Nephron progenitor cell (in vitro differentiated cells): ENCODE measurements around the gene APLP1.

Experiments
- DNase-seq: peaks from one replicate; pipeline ENCODE4 v3.0.0; 2021
- H3K27ac Mint-ChIP-seq: 2 replicates; pipeline ENCODE4 v1.8.0; 2021; ENCODE audit warnings: mild to moderate bottlenecking, moderate library complexity, mixed read lengths
- H3K27me3 Mint-ChIP-seq: 2 replicates; pipeline ENCODE4 v1.8.0; 2021; ENCODE audit warnings: mild to moderate bottlenecking, low read depth, mixed read lengths; ENCODE audit not compliant: poor library complexity
- H3K36me3 Mint-ChIP-seq: 2 replicates; pipeline ENCODE4 v1.8.0; 2021; ENCODE audit warnings: low read depth, mixed read lengths
- H3K4me1 Mint-ChIP-seq: 2 replicates; pipeline ENCODE4 v1.8.0; 2021; ENCODE audit warnings: mixed read lengths
- H3K4me3 Mint-ChIP-seq: 2 replicates; pipeline ENCODE4 v1.8.0; 2021; ENCODE audit warnings: mild to moderate bottlenecking, moderate library complexity, mixed read lengths
- H3K9me3 Mint-ChIP-seq: 2 replicates; pipeline ENCODE4 v1.8.0; 2021; ENCODE audit warnings: mild to moderate bottlenecking, moderate library complexity, mixed read lengths
- CTCF ChIP-seq: fragments of 200-600 bp; sonication (generic); IDR thresholded peaks from 2 replicates; pipeline ENCODE4 v1.5.0; 2021; ENCODE audit warnings: antibody characterized with exemption

The APLP1 gene

DNA sequence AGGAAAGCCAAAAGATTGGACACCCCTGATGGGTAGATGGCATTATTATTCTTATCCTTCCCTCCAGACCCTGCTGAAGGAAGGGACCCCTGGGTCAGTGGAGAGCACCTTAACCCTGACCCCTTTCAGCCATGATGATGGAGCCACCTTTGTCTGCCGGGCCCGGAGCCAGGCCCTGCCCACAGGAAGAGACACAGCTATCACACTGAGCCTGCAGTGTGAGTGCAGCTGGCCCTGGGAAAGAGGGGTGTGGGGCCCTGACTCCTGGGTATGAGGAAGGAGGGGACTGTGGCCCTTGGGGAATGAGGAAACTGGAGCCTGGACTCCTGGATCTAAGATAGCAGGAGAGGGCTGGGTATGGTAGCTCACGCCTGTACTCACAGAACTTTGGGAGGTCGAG is 9.0 kb upstream of the APLP1 start:
- peak overlapping the region; percentile 23 for H3K4me3 Mint-ChIP-seq
- H3K27me3 Mint-ChIP-seq: peaks cover 99% of the 10 kb centered on the region
- peaks cover 41% of the 10 kb centered on the region for H3K4me1 Mint-ChIP-seq
- H3K36me3 Mint-ChIP-seq: no peaks in the 10 kb centered on the region
- TF ChIP-seq CTCF: no peak
- no peak for DNase-seq
- H3K9me3 Mint-ChIP-seq: peaks cover 4% of the 10 kb centered on the region
- no peak overlapping the region for H3K27ac Mint-ChIP-seq

- Mint-ChIP-seq H3K4me1 (peaks cover 31% of the 10 kb centered on the region), H3K36me3 (no peaks in the 10 kb centered on the region), H3K9me3 (peaks cover 4% of the 10 kb centered on the region), H3K27ac (no peak overlapping the region), H3K4me3 (peak overlapping the region; percentile 77), H3K27me3 (peaks cover 99% of the 10 kb centered on the region)
- no peak for TF ChIP-seq CTCF
- DNase-seq: peak; percentile 38
These were observed 7.9 kb upstream of the APLP1 start for GRCh38 chr19:35860436-35860817.

DNA sequence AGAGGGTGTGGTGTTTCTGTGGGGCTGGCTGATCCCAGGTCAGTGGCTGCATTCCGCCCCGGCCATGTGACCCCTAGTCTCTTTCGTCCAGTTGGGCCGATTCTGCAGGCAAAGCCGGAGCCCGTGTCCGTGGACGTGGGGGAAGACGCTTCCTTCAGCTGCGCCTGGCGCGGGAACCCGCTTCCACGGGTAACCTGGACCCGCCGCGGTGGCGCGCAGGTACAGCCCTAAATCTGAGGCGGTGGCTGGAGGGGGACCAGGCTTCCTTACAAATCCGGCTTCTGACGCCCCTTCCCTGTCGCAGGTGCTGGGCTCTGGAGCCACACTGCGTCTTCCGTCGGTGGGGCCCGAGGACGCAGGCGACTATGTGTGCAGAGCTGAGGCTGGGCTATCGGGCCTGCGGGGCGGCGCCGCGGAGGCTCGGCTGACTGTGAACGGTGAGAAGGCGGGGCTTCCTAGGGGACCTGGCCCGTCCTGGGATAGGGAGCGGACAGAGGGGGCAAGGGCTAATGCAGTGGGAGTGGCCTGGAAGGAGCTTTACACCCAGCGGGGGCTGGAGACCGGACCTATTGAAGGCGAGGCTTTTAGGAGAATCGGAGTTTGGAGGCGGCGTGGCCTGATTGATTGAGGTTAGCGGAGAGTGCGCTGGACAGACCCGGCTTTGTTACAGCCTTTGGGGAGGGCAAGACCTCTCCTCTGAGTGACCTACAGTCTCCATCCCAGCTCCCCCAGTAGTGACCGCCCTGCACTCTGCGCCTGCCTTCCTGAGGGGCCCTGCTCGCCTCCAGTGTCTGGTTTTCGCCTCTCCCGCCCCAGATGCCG is 7.3 kb upstream of the APLP1 start:
- H3K27me3 Mint-ChIP-seq: peaks cover 99% of the 10 kb centered on the region
- peaks cover 4% of the 10 kb centered on the region for H3K9me3 Mint-ChIP-seq
- no peaks in the 10 kb centered on the region for H3K36me3 Mint-ChIP-seq
- H3K27ac Mint-ChIP-seq: no peak overlapping the region
- H3K4me3 Mint-ChIP-seq: peak overlapping the region; percentile 77
- peak; percentile 89 for DNase-seq
- TF ChIP-seq CTCF: no peak
- peaks cover 26% of the 10 kb centered on the region for H3K4me1 Mint-ChIP-seq

GRCh38 chr19:35861640-35862160 is 6.7 kb upstream of the APLP1 start:
- H3K27ac Mint-ChIP-seq: no peak overlapping the region

DNA sequence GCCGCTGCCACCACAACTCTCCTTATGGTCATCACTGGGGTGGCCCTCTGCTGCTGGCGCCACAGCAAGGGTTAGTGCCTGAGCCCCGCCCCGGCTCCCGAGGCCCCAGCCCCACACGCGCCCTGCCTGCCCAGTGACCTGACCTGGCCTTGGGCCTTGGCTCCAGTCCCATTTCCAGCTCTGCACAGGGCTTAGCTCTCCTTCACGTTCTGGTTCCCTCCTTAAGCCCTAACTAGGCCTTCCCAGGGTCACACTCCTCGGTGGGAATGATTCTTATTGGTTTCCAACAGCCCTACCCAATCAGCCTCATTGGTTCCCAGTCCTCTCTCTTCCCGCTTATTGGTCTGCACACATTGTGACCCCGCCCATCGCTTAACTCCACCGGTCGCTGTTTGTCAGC is 5.8 kb upstream of the APLP1 start:
- H3K36me3 Mint-ChIP-seq: no peaks in the 10 kb centered on the region
- peak overlapping the region; percentile 66 for H3K4me3 Mint-ChIP-seq
- no peak overlapping the region for H3K27ac Mint-ChIP-seq
- DNase-seq: no peak
- peaks cover 22% of the 10 kb centered on the region for H3K4me1 Mint-ChIP-seq
- peaks cover 4% of the 10 kb centered on the region for H3K9me3 Mint-ChIP-seq
- H3K27me3 Mint-ChIP-seq: peaks cover 96% of the 10 kb centered on the region
- no peak for TF ChIP-seq CTCF

More at GRCh38 chr19:35861640-35862160, 6.7 kb upstream of the APLP1 start:
- no peak for DNase-seq
- peaks cover 24% of the 10 kb centered on the region for H3K4me1 Mint-ChIP-seq
- H3K27me3 Mint-ChIP-seq: peaks cover 98% of the 10 kb centered on the region
- no peaks in the 10 kb centered on the region for H3K36me3 Mint-ChIP-seq
- H3K9me3 Mint-ChIP-seq: peaks cover 4% of the 10 kb centered on the region
- H3K4me3 Mint-ChIP-seq: peak overlapping the region; percentile 77
- TF ChIP-seq CTCF: no peak

GRCh38 chr19:35863018-35863417 is 5.4 kb upstream of the APLP1 start:
- Mint-ChIP-seq H3K36me3 (no peaks in the 10 kb centered on the region), H3K9me3 (peaks cover 4% of the 10 kb centered on the region), H3K4me1 (peaks cover 27% of the 10 kb centered on the region), H3K4me3 (no peak overlapping the region), H3K27me3 (peaks cover 96% of the 10 kb centered on the region), H3K27ac (no peak overlapping the region)
- DNase-seq: no peak
- TF ChIP-seq CTCF: no peak
